ENCODE data around the gene UBE2Q2. TPM values are rescaled to one million over a fixed set of nuclear protein-coding genes. Genes with fewer than 3 reads are reported as not detected.

UBE2Q2 gene
- total and polyA plus RNA-seq, 7 donors = 9.3 to 32.2 (median 15.9) TPM

DNA sequence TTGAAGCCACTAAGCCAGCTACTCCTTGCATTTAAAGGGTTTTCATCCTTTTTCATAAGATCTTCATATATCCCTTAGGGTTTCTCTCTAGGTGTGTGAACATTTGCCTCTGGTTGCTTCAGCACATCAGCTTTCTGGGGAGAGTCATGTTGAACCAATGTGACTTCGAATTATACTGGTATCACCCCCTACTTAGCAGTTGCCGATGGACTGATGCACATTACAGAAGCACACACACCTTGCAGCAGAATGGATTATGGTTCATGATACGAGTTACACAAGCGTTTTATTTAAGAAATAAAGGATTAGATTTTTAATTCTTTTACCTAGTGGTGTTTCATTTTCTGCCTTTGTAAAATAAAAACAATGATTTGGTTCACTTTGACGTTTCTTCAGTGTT lies 100.0 kb downstream of the UBE2Q2 start:
- TF ChIP-seq CTCF (IDR thresholded peaks at IDR 0.05) = no peak
- intact Hi-C loops (cut with DNase I) = no loop called here
- H3K9me3 ChIP-seq = no peaks in the 10 kb centered on the region
- H3K36me3 ChIP-seq (ENCODE audit: insufficient read depth in 1 of 2, low read depth in 1 of 2) = peaks cover 0 to 2% of the 10 kb centered on the region in 2 donors
- H3K27ac ChIP-seq = no peak overlapping the region
- 72 to 76% (median 73%) methylated on average over 5 of the region's 5 CpGs for WGBS, 3 donors
- no peaks in the 10 kb centered on the region for H3K27me3 ChIP-seq (ENCODE audit: insufficient read depth in 3 of 3, low read length in 2 of 3)
- H3K4me1 ChIP-seq = no peaks in the 10 kb centered on the region
- no peak overlapping the region for H3K4me3 ChIP-seq
- DNase-seq (no peak), ATAC-seq (no peak)

GRCh38 chr15:75943713-75944215 lies 100.5 kb downstream of the UBE2Q2 start:
- Histone ChIP-seq H3K4me1 (no peaks in the 10 kb centered on the region), H3K36me3 (ENCODE audit: insufficient read depth in 1 of 2, low read depth in 1 of 2) (peaks cover 0 to 1% of the 10 kb centered on the region in 2 donors), H3K4me3 (no peak overlapping the region), H3K27me3 (ENCODE audit: insufficient read depth in 3 of 3, low read length in 2 of 3) (no peaks in the 10 kb centered on the region), H3K27ac (no peak overlapping the region), H3K9me3 (no peaks in the 10 kb centered on the region)
- WGBS, 3 donors = 48 to 60% (median 56%) methylated on average over 1 of the region's 1 CpG
- intact Hi-C loops (cut with DNase I) = no loop called here
- TF ChIP-seq CTCF (IDR thresholded peaks at IDR 0.05) = no peak
- ATAC-seq (no peak), DNase-seq (no peak)

DNA sequence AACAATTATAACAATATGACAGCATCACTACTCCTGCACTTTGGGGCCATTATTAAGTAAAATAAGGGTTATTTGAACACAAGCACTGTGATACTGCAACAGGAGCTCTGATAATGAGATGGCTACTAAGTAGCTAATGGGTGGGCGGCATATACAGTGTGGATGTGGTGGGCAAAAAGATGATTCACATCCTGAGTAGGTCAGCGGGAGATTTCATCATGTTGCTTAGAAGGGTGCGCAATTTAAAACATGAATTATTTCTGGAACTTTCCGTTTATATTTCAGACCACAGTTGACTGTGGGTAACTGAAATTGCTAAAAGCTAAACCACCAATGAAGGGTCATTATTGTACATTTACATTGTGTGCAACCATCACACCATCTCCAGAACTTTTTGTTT lies 102.7 kb downstream of the UBE2Q2 start:
- Histone ChIP-seq H3K36me3 (ENCODE audit: insufficient read depth in 1 of 2, low read depth in 1 of 2) (peaks cover 0 to 2% of the 10 kb centered on the region in 2 donors), H3K27ac (no peak overlapping the region), H3K4me3 (no peak overlapping the region), H3K27me3 (ENCODE audit: insufficient read depth in 3 of 3, low read length in 2 of 3) (no peaks in the 10 kb centered on the region), H3K9me3 (no peaks in the 10 kb centered on the region), H3K4me1 (no peaks in the 10 kb centered on the region)
- 88 to 90% (median 90%) methylated on average over 4 of the region's 4 CpGs for whole genome bisulfite sequencing, 3 donors
- no peak for DNase-seq
- intact Hi-C loops (cut with DNase I) = no loop called here
- TF ChIP-seq CTCF (IDR thresholded peaks at IDR 0.05) = no peak
- ATAC-seq = no peak

GRCh38 chr15:75947092-75947491 lies 103.8 kb downstream of the UBE2Q2 start:
- H3K27me3 ChIP-seq (ENCODE audit: insufficient read depth in 3 of 3, low read length in 2 of 3) = no peaks in the 10 kb centered on the region
- no peaks in the 10 kb centered on the region for H3K9me3 ChIP-seq
- DNase-seq = no peak
- no peak for TF ChIP-seq CTCF (IDR thresholded peaks at IDR 0.05)
- no peaks in the 10 kb centered on the region for H3K4me1 ChIP-seq
- no peak overlapping the region for H3K4me3 ChIP-seq
- WGBS, 3 donors = 39 to 68% (median 48%) methylated on average over 1 of the region's 1 CpG
- no peak overlapping the region for H3K27ac ChIP-seq
- intact Hi-C loops (cut with DNase I) = no loop called here
- H3K36me3 ChIP-seq (ENCODE audit: insufficient read depth in 1 of 2, low read depth in 1 of 2) = peaks cover 0 to 2% of the 10 kb centered on the region in 2 donors
- peak in 1 of 4 donors; percentile 42 for ATAC-seq

- Histone ChIP-seq H3K4me1 (no peaks in the 10 kb centered on the region), H3K27ac (no peak overlapping the region), H3K36me3 (ENCODE audit: insufficient read depth in 1 of 2, low read depth in 1 of 2) (peaks cover 0 to 10% of the 10 kb centered on the region in 2 donors), H3K4me3 (no peak overlapping the region), H3K9me3 (no peaks in the 10 kb centered on the region), H3K27me3 (ENCODE audit: insufficient read depth in 3 of 3, low read length in 2 of 3) (no peaks in the 10 kb centered on the region)
- intact Hi-C loops (cut with DNase I) = no loop called here
- no peak for TF ChIP-seq CTCF (IDR thresholded peaks at IDR 0.05)
- no peak for DNase-seq
- WGBS, 3 donors = 79 to 82% (median 80%) methylated on average over 8 of the region's 8 CpGs
- ATAC-seq = no peak
Observed at GRCh38 chr15:75948761-75949296, 105.6 kb downstream of the UBE2Q2 start.
